NCI-H748 (cell line): ENCODE data around the gene VAV3.
"Not testable (repeated sequence)": the region's sequence is repeated elsewhere in the genome, so short reads cannot be mapped to it uniquely, and the experiment has no call there.

Source experiments
- DNase-seq: peaks from one replicate; lab custom pipeline; 2025; ENCODE audit not compliant: unreplicated experiment; lab: John Stamatoyannopoulos, UW

The VAV3 gene

GRCh38 chr1:107895403-107896191, 69.4 kb downstream of the VAV3 start:
- DNase-seq, result no peak

DNA sequence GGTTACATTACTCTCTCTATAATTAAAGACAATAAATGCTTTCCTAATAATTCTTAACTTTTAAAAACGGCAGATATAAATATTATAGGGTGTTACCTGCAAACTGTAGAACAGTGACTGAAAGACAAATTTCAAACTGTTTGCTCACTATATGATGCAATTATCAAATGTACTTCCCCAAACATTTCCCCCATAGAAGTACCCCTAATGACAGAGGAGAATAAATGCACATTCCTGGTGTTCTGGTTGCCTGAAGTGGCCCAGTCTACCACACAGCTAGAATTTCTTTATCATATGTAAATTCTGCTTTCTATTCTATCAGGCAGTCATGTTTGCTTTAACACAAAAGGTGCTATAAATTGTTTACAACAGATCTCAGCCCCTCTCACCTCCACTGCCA, 70.4 kb downstream of the VAV3 start:
- DNase-seq, result no peak

DNA sequence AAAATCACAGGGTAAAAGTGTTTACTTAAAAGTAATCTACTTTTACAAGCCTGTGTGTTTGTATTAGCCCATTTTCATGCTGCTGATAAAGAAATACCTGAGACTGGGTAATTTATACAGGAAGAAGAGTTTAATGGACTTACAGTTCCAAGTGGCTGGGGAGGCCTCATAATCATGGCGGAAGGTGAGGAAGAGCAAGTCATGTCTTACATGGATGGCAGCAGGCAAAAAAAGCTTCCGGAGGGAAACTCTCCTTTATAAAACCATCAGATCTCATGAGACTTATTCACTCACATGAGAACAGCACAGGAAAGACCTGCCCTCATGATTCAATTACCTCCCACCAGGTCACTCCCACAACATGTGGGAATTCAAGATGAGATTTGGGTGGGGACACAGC, 71.6 kb downstream of the VAV3 start:
- not testable (repeated sequence) for DNase-seq

GRCh38 chr1:107889524-107889923, 75.5 kb downstream of the VAV3 start:
- DNase-seq, result no peak

DNA sequence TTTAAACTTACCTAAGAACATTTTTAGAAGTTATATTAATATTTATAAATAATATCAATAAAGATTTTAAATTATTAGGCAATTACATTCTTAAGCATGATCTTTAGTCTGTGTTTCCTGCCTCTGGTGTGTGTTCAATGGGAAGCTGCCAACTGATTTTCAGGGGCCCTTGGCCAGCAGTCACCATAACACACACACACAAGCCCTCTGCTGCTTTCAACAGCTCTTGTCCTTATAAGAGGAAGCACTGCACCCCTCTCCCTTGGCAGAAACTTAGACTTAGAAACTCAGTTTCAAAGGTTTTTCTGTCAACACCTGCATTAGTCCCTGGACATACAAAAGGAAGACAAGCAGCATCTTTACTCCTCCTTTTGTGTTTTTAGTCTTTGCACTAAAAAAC, 81.4 kb downstream of the VAV3 start:
- DNase-seq, result no peak

DNA sequence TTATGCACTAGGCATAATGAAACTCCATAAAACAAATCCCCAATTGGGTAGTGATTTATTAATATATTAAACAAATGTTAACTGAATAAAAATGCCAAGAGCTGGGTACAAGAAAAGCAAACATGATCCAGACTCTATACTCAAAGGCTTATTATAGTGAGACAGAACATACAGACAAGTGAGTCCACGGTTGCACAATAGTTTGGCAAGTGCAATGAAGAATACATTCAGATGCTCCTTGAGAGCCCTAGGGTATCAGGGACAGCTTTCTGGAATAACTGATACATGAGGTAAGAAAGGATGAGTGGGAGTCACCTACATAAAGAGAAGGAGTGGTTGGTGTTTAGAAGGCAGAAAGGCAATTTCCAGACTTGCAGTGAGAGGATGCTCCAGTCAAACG, 85.1 kb downstream of the VAV3 start:
- DNase-seq, result no peak

GRCh38 chr1:107879346-107879745, 85.6 kb downstream of the VAV3 start:
- no peak for DNase-seq

DNA sequence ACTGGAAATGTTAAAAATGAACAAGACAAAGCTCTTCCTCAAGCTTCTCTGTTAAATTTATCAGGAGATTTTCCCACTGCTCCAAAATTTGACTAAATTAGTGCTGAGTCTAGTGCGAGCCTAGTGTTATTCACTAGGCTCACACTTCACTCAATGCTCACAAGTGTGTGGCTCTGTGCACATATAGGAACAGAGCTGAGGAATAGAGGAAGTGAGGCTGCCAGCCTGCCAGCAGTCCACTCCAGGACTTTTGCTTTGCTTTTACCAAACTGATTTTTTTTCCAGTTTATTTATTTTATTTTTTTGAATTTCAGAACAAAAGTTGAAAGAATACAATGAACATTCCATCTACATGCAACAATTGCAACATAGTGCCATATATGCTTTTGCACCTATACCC, 87.2 kb downstream of the VAV3 start:
- DNase-seq, result no peak

DNA sequence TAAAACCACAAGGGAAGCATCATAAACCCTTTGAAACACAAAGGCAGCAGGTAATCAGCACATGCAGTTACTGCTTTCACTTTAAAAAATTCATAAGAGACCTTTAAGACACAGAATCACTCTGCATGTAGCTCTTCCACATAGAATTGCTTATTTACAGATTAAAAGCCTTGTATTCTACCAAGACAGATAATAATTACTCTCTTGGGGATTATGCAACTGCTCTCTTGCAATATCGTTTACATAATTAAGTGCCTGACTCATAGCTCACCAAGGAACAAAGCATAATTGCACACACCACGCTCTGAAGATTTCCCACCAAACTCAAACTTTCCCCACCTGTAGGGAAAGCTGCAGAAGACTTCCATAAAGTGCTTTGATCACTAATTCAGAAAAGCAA, 87.9 kb downstream of the VAV3 start:
- peak; percentile 27 for DNase-seq

DNA sequence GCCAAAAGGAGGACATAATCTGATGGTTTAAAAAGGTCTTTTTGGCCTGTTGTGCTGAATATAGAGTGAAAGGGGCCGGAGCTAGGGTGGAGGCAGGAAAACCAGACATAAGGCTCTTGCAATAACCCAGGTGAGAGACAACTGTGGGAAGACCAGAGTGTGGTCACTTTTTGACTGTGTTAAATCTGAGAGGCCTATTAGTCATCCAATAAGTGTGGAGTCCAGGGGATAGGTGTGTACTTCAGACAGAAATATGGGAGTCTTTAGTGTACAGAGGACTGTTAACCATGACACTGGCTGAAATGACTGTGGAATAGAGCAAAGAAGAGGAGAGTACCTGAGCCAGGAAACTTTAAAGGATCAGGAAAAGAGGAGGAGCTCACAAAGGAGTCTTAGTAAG, 89.3 kb downstream of the VAV3 start:
- no peak for DNase-seq

GRCh38 chr1:107874221-107874620, 90.8 kb downstream of the VAV3 start:
- DNase-seq, result no peak

GRCh38 chr1:107871687-107872395, 93.1 kb downstream of the VAV3 start:
- no peak for DNase-seq

DNA sequence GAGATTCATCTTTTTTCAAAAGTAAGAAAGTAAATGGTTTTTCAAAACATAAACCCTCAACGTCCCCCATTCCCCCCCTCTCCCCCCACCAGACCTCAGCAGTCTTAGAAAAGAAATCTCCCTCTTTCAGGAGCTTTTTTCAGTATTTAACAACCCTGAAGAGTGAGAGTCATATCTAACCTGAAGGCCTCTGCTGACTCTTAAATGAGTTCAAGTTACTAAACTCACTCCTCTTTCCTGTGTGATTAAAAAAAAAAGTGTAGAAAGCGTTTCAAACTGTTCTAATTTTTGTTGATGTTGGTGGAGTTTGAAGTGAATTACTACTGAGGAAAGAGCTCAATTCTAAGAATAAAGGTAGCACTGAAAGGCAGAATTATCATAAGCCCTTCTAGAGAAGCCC, 93.7 kb downstream of the VAV3 start:
- no peak for DNase-seq

- no peak for DNase-seq
Observed at GRCh38 chr1:107870696-107871095, 94.3 kb downstream of the VAV3 start.

DNA sequence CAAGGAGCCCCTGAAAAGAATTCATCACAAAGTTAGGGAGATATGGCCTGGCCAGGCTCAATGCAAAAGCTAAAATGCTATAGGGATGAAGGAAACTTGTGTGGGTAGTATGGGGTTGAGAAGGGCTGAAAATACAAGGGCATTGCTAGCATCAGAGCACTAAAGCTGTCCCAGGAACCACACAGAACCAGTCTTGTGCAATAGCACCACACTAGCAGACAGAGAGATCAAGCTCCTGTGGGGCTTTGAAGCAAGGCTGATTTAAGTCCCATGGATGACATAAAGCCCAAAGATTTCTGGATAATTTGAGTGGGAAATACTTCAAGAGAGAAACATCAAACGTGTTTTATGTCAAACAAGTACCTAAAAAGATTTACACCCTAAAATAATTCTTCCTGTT, 97.1 kb downstream of the VAV3 start:
- DNase-seq, result no peak

GRCh38 chr1:107867422-107867821, 97.6 kb downstream of the VAV3 start:
- no peak for DNase-seq

- DNase-seq, result no peak
Observed at GRCh38 chr1:107866870-107867269, 98.1 kb downstream of the VAV3 start.

DNA sequence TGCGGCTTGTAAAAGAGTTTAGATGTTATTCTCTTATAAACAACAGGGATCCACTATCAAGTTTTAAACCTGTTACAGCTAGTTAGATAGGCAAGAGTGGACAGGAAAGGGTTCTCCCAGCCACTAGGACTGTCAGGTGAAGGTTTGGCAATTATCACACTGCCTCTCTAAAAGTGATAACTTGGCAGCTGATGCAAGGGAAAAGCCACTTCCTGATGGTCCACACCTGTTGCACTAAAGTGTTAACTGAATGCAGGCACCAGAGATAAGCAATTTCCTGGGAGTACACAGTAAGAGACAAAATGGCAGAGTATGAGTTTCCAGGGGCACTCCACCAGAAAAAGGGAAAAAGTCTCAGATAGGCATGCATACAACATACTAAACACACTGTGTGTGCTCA, 99.4 kb downstream of the VAV3 start:
- no peak for DNase-seq

GRCh38 chr1:107863342-107863741, 101.6 kb downstream of the VAV3 start:
- DNase-seq, result no peak

DNA sequence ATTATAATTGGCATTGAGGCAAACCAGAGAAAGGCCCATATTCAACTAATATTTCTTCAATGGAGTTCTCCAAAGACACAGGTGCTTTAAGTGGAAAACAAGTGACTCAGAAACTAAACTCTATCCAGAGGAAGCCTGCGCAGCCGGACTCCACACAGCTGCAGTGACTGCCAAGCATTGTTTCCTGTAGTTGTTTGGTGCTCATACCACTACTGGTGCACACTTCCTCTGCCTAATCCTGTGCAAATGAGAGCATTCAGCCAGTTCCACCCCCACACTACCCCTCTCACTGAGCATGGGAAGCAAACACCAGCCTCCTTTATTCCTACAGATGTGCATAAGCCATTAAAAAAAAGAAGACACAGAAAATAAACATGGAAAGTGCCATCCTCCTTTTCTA, 102.9 kb downstream of the VAV3 start:
- no peak for DNase-seq

- no peak for DNase-seq
Observed at GRCh38 chr1:107858323-107858722, 106.7 kb downstream of the VAV3 start.

DNA sequence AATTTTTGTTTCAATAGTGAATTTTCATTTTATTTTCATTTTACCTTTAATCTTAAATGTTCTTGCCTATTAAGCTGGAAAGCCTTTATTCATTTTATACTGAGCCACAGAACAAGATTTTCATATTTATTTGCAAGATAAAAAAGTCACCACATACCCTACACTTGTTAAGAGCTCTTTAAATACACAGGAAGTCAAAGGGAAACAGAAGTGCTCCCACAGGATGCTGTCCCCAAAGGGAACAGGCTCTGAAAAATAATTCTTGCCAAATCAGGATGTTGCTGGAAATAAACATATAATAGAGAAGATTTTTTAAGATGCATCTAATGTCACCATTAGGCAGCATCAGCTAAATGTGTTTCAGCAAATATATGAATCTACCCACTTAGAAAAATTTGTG, 113.6 kb downstream of the VAV3 start:
- DNase-seq, result no peak
